Testis (tissue), 3 donors: ENCODE data around the gene TENM4. TPM values are rescaled to one million over a fixed set of nuclear protein-coding genes. Genes with fewer than 3 reads are reported as not detected.

Experiments
- DNase-seq: peaks from one replicate; pipeline ENCODE4 v3.0.0-alpha.2; 2019
- H3K27ac ChIP-seq, 2 donors: fragments of 200-600 bp; sonication (generic); one replicate each; pipeline ENCODE4 v1.5.1; 2019
- H3K27me3 ChIP-seq: fragments of 200-600 bp; sonication (generic); one replicate; pipeline ENCODE4 v1.5.1; 2019
- H3K36me3 ChIP-seq: fragments of 200-600 bp; sonication (generic); one replicate; pipeline ENCODE4 v1.5.1; 2017; ENCODE audit warnings: low read depth; ENCODE audit errors: missing control alignments
- H3K4me1 ChIP-seq: fragments of 200-600 bp; sonication (generic); one replicate; pipeline ENCODE4 v1.5.1; 2019
- H3K4me3 ChIP-seq, 2 donors: fragments of 200-600 bp; sonication (generic); one replicate each; pipeline ENCODE4 v1.5.1; 2017 to 2019
- H3K9me3 ChIP-seq: fragments of 200-600 bp; sonication (generic); one replicate; pipeline ENCODE4 v1.5.1; 2017
- CTCF ChIP-seq, 3 experiments: fragments of 450-650 bp in 2 of 3; fragments of 200-600 bp in 1 of 3; sonication (generic) in 1 of 3; IDR thresholded peaks; one replicate each; pipeline ENCODE4 v1.5.1; 2016 to 2019; ENCODE audit warnings: antibody characterized with exemption in 3 of 3, mild to moderate bottlenecking in 2 of 3, moderate library complexity in 1 of 3
- POLR2A ChIP-seq: fragments of 450-650 bp; IDR thresholded peaks from one replicate; pipeline ENCODE4 v1.6.1; 2017; ENCODE audit warnings: antibody characterized with exemption, mild to moderate bottlenecking, moderate library complexity
- WGBS, 2 donors: methylation state at CpG; one replicate each; pipeline ENCODE4 v1.1.5; 2018; 5-methylcytosine and 5-hydroxymethylcytosine counted together
- intact Hi-C: fragments of 100-400 bp; cut with DNase I; formaldehyde crosslinking; loops from one replicate; pipeline ENCODE4 v1.15.1; 2023; ENCODE audit warnings: low total_unique reads
- polyA plus RNA-seq: library from polyadenylated mRNA; stranded (reverse); fragments of 350-450 nt; fragmentation: Illumina TruSeq; extraction: RNeasy Lipid Tissue Mini Kit (QIAGEN cat#74804); gene quantifications from one replicate; pipeline ENCODE4 v1.2.3, GENCODE V29; 2014; ENCODE audit warnings: low read depth, low replicate concordance; ENCODE audit not compliant: insufficient read depth
- total RNA-seq, 2 donors: library from RNA; depleted of rRNA; stranded (reverse); fragments of >200 nt; gene quantifications; one replicate each; pipeline ENCODE4 v1.2.3, GENCODE V29; 2016

Gene TENM4
- total and polyA plus RNA-seq, 3 donors from 2014 or later = 10.6 to 17.9 (median 11.4) TPM

DNA sequence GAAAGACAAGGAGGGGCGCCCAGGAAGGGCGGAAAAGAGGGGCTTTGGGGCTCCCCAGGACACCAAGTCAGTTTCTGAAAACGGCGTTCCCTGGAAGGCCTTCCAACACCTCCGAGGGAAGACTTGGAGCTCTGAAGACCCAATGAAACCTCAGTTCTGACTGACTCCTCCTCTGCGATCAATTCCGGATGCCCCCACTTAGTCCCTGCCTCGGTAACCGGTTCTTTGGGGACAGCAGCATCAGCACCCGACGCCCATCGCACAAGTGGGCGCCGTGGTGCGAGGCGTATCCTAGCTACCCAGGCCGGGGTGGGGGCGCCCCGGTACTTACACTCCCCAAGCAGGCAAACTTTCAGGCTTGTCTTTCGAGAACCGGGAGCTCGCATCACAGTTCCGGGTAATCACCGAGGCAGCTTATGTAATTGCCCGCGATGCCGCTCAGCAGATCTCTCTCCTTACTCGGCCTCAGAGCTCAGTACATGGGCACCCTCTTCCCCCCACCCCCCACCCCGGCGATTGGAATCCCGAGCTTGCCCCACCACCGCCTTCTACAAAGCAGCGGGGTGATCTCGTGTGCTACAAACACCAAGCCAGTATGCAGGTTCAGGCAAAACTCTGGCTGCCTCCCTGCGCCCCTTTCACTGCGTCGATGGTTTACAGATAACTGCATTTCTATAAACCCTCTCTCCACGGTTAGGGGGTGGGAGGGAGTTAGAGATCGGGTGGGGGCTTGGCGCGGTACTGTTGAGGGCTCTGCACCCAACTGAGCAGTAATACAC is 2.0 kb downstream of the TENM4 start:
- Histone ChIP-seq H3K9me3 (no peaks in the 10 kb centered on the region), H3K27me3 (no peaks in the 10 kb centered on the region), H3K27ac (peak overlapping the region in 1 of 2 donors; percentile 51), H3K4me1 (peaks cover 6% of the 10 kb centered on the region), H3K36me3 (no peaks in the 10 kb centered on the region), H3K4me3 (peak overlapping the region; percentile 16 to 55)
- TF ChIP-seq CTCF (IDR thresholded peaks at IDR 0.05) (no peak), POLR2A (no peak)
- intact Hi-C loops = no loop called here
- peak; percentile 44 for DNase-seq
- 1 to 2% methylated on average over 30 to 31 of the region's 41 CpGs for WGBS, 2 donors

DNA sequence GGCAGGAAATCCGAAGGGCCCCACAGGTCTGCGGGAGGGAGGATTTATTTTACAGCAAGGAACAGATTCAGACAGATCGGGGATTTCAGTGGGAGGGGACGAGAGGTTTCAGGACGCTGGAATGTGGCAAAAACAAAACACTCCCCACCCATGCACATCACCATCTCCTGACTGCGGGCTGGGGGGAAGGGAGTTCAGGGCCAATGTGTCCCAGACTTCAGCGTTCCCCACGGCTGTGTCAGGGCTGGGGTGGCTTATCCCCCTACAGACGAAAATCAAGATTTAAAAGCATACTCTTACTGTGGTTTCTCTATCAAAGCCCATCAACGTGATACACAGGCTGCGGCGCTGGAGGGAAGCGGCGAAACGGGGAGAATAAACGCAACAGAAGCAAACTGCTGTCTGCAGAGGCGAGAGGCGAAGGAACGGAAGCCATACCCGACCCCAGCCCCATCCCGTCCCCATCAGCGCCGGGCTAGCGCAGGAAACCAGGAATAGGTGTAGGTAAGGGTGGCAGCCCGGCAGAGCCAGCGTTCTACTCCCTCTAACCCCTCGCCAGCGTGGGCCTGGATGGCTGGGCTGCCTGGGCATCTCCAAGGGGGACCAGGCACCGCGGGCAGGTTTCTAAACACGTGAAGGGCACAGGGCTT is 2.7 kb downstream of the TENM4 start:
- intact Hi-C loops = no loop called here
- H3K4me3 ChIP-seq = peak overlapping the region; percentile 16 to 55
- no peaks in the 10 kb centered on the region for H3K27me3 ChIP-seq
- peak overlapping the region in 1 of 2 donors; percentile 51 for H3K27ac ChIP-seq
- WGBS, 2 donors = 1 to 2% methylated on average over 28 to 31 of the region's 31 CpGs
- H3K4me1 ChIP-seq = peaks cover 6% of the 10 kb centered on the region
- peak; percentile 24 for DNase-seq
- no peaks in the 10 kb centered on the region for H3K9me3 ChIP-seq
- TF ChIP-seq CTCF (IDR thresholded peaks at IDR 0.05) (no peak), POLR2A (no peak)
- no peaks in the 10 kb centered on the region for H3K36me3 ChIP-seq

GRCh38 chr11:79437278-79437980 is 3.4 kb downstream of the TENM4 start:
- peak overlapping the region; percentile 39 to 55 for H3K4me3 ChIP-seq
- intact Hi-C loops = no loop called here
- no peaks in the 10 kb centered on the region for H3K36me3 ChIP-seq
- DNase-seq = peak; percentile 70
- TF ChIP-seq POLR2A (no peak), CTCF (IDR thresholded peaks at IDR 0.05) (no peak)
- no peaks in the 10 kb centered on the region for H3K9me3 ChIP-seq
- 0% methylated on average over 5 to 63 of the region's 74 CpGs for WGBS, 2 donors
- no peaks in the 10 kb centered on the region for H3K27me3 ChIP-seq
- H3K4me1 ChIP-seq = peaks cover 6% of the 10 kb centered on the region
- peak overlapping the region in 1 of 2 donors; percentile 51 for H3K27ac ChIP-seq

- H3K4me1 ChIP-seq = peaks cover 6% of the 10 kb centered on the region
- WGBS, 2 donors = 19 to 20% methylated on average over 10 of the region's 10 CpGs
- no peaks in the 10 kb centered on the region for H3K27me3 ChIP-seq
- no peaks in the 10 kb centered on the region for H3K36me3 ChIP-seq
- intact Hi-C loops = no loop called here
- H3K27ac ChIP-seq = peak overlapping the region in 1 of 2 donors; percentile 51
- peak overlapping the region; percentile 39 to 55 for H3K4me3 ChIP-seq
- TF ChIP-seq CTCF (IDR thresholded peaks at IDR 0.05) = no peak
- no peak for TF ChIP-seq POLR2A
- H3K9me3 ChIP-seq = no peaks in the 10 kb centered on the region
- DNase-seq = no peak
Observed at GRCh38 chr11:79436919-79437277, 3.9 kb downstream of the TENM4 start.
